GM12878 (cell line): ENCODE results near the gene FERMT2. TPM values are rescaled to one million over a fixed set of nuclear protein-coding genes. Genes with fewer than 3 reads are reported as not detected.

Source experiments
- ATAC-seq: fragments of 200-7000 bp; cut with Tn5 transposase; 3 replicates; pipeline ENCODE4 v1.9.1; 2020; ENCODE audit warnings: mild to moderate bottlenecking, moderate library complexity
- BruUV-seq: library from RNA; stranded (reverse); fragments of 400-500 nt; replicated peaks from 2 replicates; lab custom pipeline; 2021; lab: Mats Ljungman, UMichigan
- CTCF ChIA-PET: fragments of 300-600 bp; sonication (Branson Sonifier 250); formaldehyde crosslinking; extraction: SDS; loops from one replicate; lab custom pipeline; 2021; ENCODE audit warnings: inconsistent platforms; lab: Yijun Ruan, JAX
- POLR2A ChIA-PET: fragments of 350-600 bp; formaldehyde crosslinking; extraction: SDS; loops from one replicate; lab custom pipeline; 2021; ENCODE audit warnings: inconsistent platforms; lab: Charles Lee
- RAD21 ChIA-PET: fragments of 300-600 bp; sonication (Branson Sonifier 250); formaldehyde crosslinking; loops from one replicate; lab custom pipeline; 2023; ENCODE audit warnings: antibody characterized with exemption; ENCODE audit not compliant: unreplicated experiment; lab: Charles Lee
- SMC1A ChIA-PET: fragments of 300-600 bp; sonication (Branson Sonifier 250); formaldehyde crosslinking; loops from one replicate; lab custom pipeline; 2023; ENCODE audit not compliant: unreplicated experiment, uncharacterized antibody; lab: Charles Lee
- DNase-seq: peaks from one replicate; pipeline ENCODE4 v3.0.0-alpha.2; 2011; ENCODE audit warnings: low read depth, low spot score
- FAIRE-seq: peaks from 3 replicates; lab custom pipeline; 2011; peaks lifted over from hg19 to GRCh38; lab: Jason Lieb, UNC
- H2AFZ ChIP-seq: 2 replicates; pipeline ENCODE4 v1.6.0; 2011; ENCODE audit warnings: low read depth, low read length, control low read depth; ENCODE audit not compliant: control insufficient read depth
- H3K27ac ChIP-seq: 2 replicates; pipeline ENCODE4 v1.5.1; 2011; ENCODE audit warnings: control low read depth; ENCODE audit not compliant: control insufficient read depth, insufficient read depth
- H3K27me3 ChIP-seq, 2 experiments: replicated peaks in 1 of 2; 2 replicates each; pipeline versions ENCODE4 v1.6.0 to v1.6.1; 2011; ENCODE audit warnings: low read length in 1 of 2; ENCODE audit not compliant: control insufficient read depth in 2 of 2, insufficient read depth in 2 of 2
- H3K36me3 ChIP-seq, 2 experiments: 2 replicates each; pipeline ENCODE4 v1.5.1; 2011; ENCODE audit warnings: low read length in 1 of 2; ENCODE audit not compliant: control insufficient read depth in 2 of 2, insufficient read depth in 2 of 2
- H3K4me1 ChIP-seq: 2 replicates; pipeline ENCODE4 v1.6.1; 2011; ENCODE audit warnings: mild to moderate bottlenecking, low read length, moderate library complexity, mixed read lengths; ENCODE audit not compliant: control insufficient read depth, insufficient read depth
- H3K4me2 ChIP-seq: 2 replicates; pipeline ENCODE4 v1.6.0; 2011; ENCODE audit warnings: control low read depth; ENCODE audit not compliant: control insufficient read depth, insufficient read depth
- H3K4me3 ChIP-seq: fragments of 200-600 bp; sonication (generic); 2 replicates; pipeline ENCODE4 v1.5.1; 2016
- H3K79me2 ChIP-seq: 2 replicates; pipeline ENCODE4 v1.6.0; 2011; ENCODE audit warnings: low read length; ENCODE audit not compliant: control insufficient read depth, insufficient read depth
- H3K9ac ChIP-seq: 2 replicates; pipeline ENCODE4 v1.8.0; 2011; ENCODE audit warnings: low read length, control low read depth, mixed read lengths; ENCODE audit not compliant: control insufficient read depth, insufficient read depth
- H3K9me3 ChIP-seq: replicated peaks from 3 replicates; pipeline ENCODE4 v1.5.1; 2011; ENCODE audit warnings: mild to moderate bottlenecking, low read length; ENCODE audit not compliant: control insufficient read depth, insufficient read depth
- H4K20me1 ChIP-seq: 2 replicates; pipeline ENCODE4 v1.6.0; 2011; ENCODE audit not compliant: control insufficient read depth, insufficient read depth
- BMI1 ChIP-seq: fragments of 450-650 bp; IDR thresholded peaks from 2 replicates; pipeline ENCODE4 v1.6.1; 2016; ENCODE audit warnings: mild to moderate bottlenecking, moderate library complexity, borderline replicate concordance
- CREB1 ChIP-seq: IDR thresholded peaks from 2 replicates; pipeline ENCODE4 v1.6.1; 2012; ENCODE audit warnings: low read depth, mild to moderate bottlenecking, inconsistent platforms
- DPF2 ChIP-seq: fragments of 450-650 bp; IDR thresholded peaks from 2 replicates; pipeline ENCODE4 v1.6.1; 2017; ENCODE audit warnings: mild to moderate bottlenecking
- FOS ChIP-seq: IDR thresholded peaks from 3 replicates; pipeline ENCODE4 v1.6.1; 2011; ENCODE audit warnings: borderline replicate concordance; ENCODE audit not compliant: insufficient read length; ENCODE audit errors: extremely low read depth
- HDGF ChIP-seq: fragments of 450-650 bp; IDR thresholded peaks from 2 replicates; pipeline ENCODE4 v1.6.1; 2016; ENCODE audit warnings: antibody characterized with exemption
- MTA2 ChIP-seq: fragments of 450-650 bp; IDR thresholded peaks from 2 replicates; pipeline ENCODE4 v1.6.1; 2016; ENCODE audit warnings: low read depth, mild to moderate bottlenecking, moderate library complexity
- MYB ChIP-seq: fragments of 150-350 bp; IDR thresholded peaks from 2 replicates; pipeline ENCODE4 v1.6.1; 2014; ENCODE audit warnings: mild to moderate bottlenecking, low read depth, low read length, borderline replicate concordance
- NR2C1 ChIP-seq: fragments of 450-650 bp; IDR thresholded peaks from 2 replicates; pipeline ENCODE4 v1.6.1; 2017; ENCODE audit warnings: antibody characterized with exemption, mild to moderate bottlenecking, moderate library complexity
- WRNIP1 ChIP-seq: IDR thresholded peaks from 2 replicates; pipeline ENCODE4 v1.6.1; 2011; ENCODE audit warnings: low read depth, low read length, improper control_type of control experiment, borderline replicate concordance
- ZZZ3 ChIP-seq: IDR thresholded peaks from 2 replicates; pipeline ENCODE4 v1.6.1; 2011; ENCODE audit warnings: low read depth; ENCODE audit not compliant: control insufficient read depth, insufficient read length
- WGBS: methylation state at CpG from one replicate; pipeline ENCODE4 v1.1.6; 2016; ENCODE audit warnings: low lambda C conversion rate; ENCODE audit not compliant: insufficient replicate concordance, insufficient coverage; ENCODE audit errors: missing lambda C conversion rate; 5-methylcytosine and 5-hydroxymethylcytosine counted together
- in situ Hi-C: fragments of 300-500 bp; cut with MboI; formaldehyde crosslinking; loops from 9 replicates; pipeline ENCODE4 v1.14.3; 2018; ENCODE audit warnings: mixed read lengths
- intact Hi-C: fragments of 100-400 bp; cut with micrococcal nuclease; formaldehyde crosslinking; loops from one replicate; pipeline ENCODE4 v1.14.2; 2022; ENCODE audit not compliant: unreplicated experiment
- polyA plus RNA-seq, 11 experiments: library from polyadenylated mRNA; depleted of rRNA in 4 of 11; unstranded in 6 of 11; stranded (reverse) in 5 of 11; fragments of >200 nt; fragmentation: Nextera tagmentation in 4 of 11; fragmentation: Illumina TruSeq in 1 of 11; extraction: Ambion mirVana in 4 of 11; extraction: Trizol in 1 of 11; gene quantifications; 1 replicate in 1 of 11; 2 replicates in 10 of 11; pipeline versions ENCODE4 v1.2.1 to v1.2.3, GENCODE V29; 2011 to 2016; ENCODE audit warnings: inconsistent platforms in 2 of 11, missing spikeins in 2 of 11, low read depth in 1 of 11
- total RNA-seq, 4 experiments: library from RNA; depleted of rRNA in 3 of 4; stranded (reverse); fragments of >200 nt in 3 of 4; fragmentation: Illumina TruSeq in 1 of 4; extraction: Trizol in 1 of 4; gene quantifications; 2 replicates each; pipeline versions ENCODE4 v1.2.1 to v1.2.3, GENCODE V29; 2013 to 2021
- TF ChIP-seq, protein P1 (sequence below): IDR thresholded peaks from 2 replicates; pipeline ENCODE4 v1.6.1; 2012; ENCODE audit warnings: low read depth, low read length, improper control_type of control experiment
- TF ChIP-seq, protein P2 (sequence below), 3 experiments: IDR thresholded peaks in 2 of 3; conservative IDR thresholded peaks in 1 of 3; 2 replicates each; pipeline ENCODE4 v1.5.1; 2011; ENCODE audit warnings: low read depth in 3 of 3, low read length in 3 of 3, mild to moderate bottlenecking in 3 of 3, control low read depth in 2 of 3, moderate library complexity in 2 of 3, inconsistent platforms in 1 of 3, mixed read lengths in 1 of 3; ENCODE audit not compliant: control insufficient read depth in 2 of 3, insufficient read depth in 1 of 3; ENCODE audit errors: extremely low read depth in 1 of 3
- TF ChIP-seq, protein P3 (sequence below): fragments of 450-650 bp; conservative IDR thresholded peaks from 2 replicates; pipeline ENCODE4 v1.6.1; 2017; ENCODE audit warnings: mild to moderate bottlenecking, moderate library complexity
- TF ChIP-seq, protein P4 (sequence below): fragments of 450-650 bp; IDR thresholded peaks from 2 replicates; pipeline ENCODE4 v1.6.1; 2017; ENCODE audit warnings: mild to moderate bottlenecking

Gene FERMT2
- total and polyA plus RNA-seq, 10 of the 15 experiments (the other 5 are each of a cell fraction or from before 2014, with no cell fraction given) = 4.9 to 35.5 (median 19.5) TPM

DNA sequence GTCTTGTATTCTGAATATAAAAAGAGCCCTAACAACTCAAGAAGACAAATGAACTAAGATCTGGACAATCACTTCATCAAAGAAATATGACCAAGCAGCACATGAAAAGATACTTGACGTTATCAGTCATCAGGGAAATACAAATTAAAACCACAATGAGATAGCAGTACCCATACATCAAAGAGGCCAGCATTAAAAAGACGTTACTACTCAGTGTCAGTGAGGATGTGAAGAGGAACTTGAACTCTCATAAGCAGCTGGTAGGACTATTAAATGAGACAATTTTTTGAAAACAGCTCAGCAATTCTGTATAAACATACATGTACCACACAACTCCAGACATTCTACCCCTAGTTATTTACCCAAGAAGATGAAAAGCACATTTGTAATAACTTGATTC, 55.9 kb downstream of the FERMT2 start:
- POLR2A ChIA-PET = interaction anchor here (1.8 kb wide), 1 partner anchor 27 kb away, joined by 5 read pairs; no protein-coding TSS in a partner anchor
- TF ChIP-seq, protein P1, sequence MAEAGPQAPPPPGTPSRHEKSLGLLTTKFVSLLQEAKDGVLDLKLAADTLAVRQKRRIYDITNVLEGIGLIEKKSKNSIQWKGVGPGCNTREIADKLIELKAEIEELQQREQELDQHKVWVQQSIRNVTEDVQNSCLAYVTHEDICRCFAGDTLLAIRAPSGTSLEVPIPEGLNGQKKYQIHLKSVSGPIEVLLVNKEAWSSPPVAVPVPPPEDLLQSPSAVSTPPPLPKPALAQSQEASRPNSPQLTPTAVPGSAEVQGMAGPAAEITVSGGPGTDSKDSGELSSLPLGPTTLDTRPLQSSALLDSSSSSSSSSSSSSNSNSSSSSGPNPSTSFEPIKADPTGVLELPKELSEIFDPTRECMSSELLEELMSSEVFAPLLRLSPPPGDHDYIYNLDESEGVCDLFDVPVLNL = no peak
- TF ChIP-seq HDGF (no peak), CREB1 (peak; percentile 22; the same call in 1 of the 2 replicates), FOS (no peak), ZZZ3 (no peak), MTA2 (peak; percentile 73; the same call in 1 of the 2 replicates), DPF2 (peak; percentile 37; the same call in 1 of the 2 replicates), NR2C1 (no peak), WRNIP1 (no peak), MYB (no peak), BMI1 (no peak)
- TF ChIP-seq, protein P2, sequence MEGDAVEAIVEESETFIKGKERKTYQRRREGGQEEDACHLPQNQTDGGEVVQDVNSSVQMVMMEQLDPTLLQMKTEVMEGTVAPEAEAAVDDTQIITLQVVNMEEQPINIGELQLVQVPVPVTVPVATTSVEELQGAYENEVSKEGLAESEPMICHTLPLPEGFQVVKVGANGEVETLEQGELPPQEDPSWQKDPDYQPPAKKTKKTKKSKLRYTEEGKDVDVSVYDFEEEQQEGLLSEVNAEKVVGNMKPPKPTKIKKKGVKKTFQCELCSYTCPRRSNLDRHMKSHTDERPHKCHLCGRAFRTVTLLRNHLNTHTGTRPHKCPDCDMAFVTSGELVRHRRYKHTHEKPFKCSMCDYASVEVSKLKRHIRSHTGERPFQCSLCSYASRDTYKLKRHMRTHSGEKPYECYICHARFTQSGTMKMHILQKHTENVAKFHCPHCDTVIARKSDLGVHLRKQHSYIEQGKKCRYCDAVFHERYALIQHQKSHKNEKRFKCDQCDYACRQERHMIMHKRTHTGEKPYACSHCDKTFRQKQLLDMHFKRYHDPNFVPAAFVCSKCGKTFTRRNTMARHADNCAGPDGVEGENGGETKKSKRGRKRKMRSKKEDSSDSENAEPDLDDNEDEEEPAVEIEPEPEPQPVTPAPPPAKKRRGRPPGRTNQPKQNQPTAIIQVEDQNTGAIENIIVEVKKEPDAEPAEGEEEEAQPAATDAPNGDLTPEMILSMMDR (IDR thresholded peaks at IDR 0.05 in 2 of 3, conservative IDR thresholded peaks at IDR 0.05 in 1 of 3; ENCODE audit: control insufficient read depth in 2 of 3, extremely low read depth in 1 of 3, insufficient read depth in 1 of 3, low read depth in 3 of 3, low read length in 3 of 3) = no peak
- TF ChIP-seq, protein P3, sequence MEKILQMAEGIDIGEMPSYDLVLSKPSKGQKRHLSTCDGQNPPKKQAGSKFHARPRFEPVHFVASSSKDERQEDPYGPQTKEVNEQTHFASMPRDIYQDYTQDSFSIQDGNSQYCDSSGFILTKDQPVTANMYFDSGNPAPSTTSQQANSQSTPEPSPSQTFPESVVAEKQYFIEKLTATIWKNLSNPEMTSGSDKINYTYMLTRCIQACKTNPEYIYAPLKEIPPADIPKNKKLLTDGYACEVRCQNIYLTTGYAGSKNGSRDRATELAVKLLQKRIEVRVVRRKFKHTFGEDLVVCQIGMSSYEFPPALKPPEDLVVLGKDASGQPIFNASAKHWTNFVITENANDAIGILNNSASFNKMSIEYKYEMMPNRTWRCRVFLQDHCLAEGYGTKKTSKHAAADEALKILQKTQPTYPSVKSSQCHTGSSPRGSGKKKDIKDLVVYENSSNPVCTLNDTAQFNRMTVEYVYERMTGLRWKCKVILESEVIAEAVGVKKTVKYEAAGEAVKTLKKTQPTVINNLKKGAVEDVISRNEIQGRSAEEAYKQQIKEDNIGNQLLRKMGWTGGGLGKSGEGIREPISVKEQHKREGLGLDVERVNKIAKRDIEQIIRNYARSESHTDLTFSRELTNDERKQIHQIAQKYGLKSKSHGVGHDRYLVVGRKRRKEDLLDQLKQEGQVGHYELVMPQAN = no peak
- TF ChIP-seq, protein P4, sequence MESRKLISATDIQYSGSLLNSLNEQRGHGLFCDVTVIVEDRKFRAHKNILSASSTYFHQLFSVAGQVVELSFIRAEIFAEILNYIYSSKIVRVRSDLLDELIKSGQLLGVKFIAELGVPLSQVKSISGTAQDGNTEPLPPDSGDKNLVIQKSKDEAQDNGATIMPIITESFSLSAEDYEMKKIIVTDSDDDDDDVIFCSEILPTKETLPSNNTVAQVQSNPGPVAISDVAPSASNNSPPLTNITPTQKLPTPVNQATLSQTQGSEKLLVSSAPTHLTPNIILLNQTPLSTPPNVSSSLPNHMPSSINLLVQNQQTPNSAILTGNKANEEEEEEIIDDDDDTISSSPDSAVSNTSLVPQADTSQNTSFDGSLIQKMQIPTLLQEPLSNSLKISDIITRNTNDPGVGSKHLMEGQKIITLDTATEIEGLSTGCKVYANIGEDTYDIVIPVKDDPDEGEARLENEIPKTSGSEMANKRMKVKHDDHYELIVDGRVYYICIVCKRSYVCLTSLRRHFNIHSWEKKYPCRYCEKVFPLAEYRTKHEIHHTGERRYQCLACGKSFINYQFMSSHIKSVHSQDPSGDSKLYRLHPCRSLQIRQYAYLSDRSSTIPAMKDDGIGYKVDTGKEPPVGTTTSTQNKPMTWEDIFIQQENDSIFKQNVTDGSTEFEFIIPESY = no peak

More for the DNA sequence above, 55.9 kb downstream of the FERMT2 start:
- Histone ChIP-seq H3K4me3 (no peak overlapping the region), H3K9ac (no peak overlapping the region), H3K4me2 (no peak overlapping the region), H3K9me3 (no peaks in the 10 kb centered on the region), H2AFZ (no peak overlapping the region), H3K27ac (no peak overlapping the region), H3K79me2 (no peaks in the 10 kb centered on the region), H4K20me1 (no peaks in the 10 kb centered on the region), H3K4me1 (no peaks in the 10 kb centered on the region), H3K36me3 (no peaks in the 10 kb centered on the region), H3K27me3 (no peaks in the 10 kb centered on the region)
- ATAC-seq (peak; percentile 89), DNase-seq (no peak), FAIRE-seq (no peak)
- no TSS peak for BruUV-seq
- 0% methylated on average over 2 of the region's 2 CpGs for WGBS
- ChIA-PET RAD21 (interaction anchor here (1.0 kb wide), 1 partner anchor 64 kb away, joined by 3 read pairs; no protein-coding TSS in a partner anchor), SMC1A (interaction anchor here (1.0 to 2.5 kb wide), 5 partner anchors 13 to 54 kb away, joined by 3 to 9 read pairs (median 3); no protein-coding TSS in a partner anchor), CTCF (interaction anchor here (1.1 to 1.4 kb wide), 2 partner anchors 27 to 66 kb away, joined by 3 to 4 read pairs; no protein-coding TSS in a partner anchor)
- in situ Hi-C loops (no loop called here), intact Hi-C loops (loop anchor here (5.0 kb wide), 1 partner anchor 47 kb away; no protein-coding TSS in a partner anchor)
